Skeletal muscle tissue (tissue), 4 donors: ENCODE results near the gene KNG1. TPM values are rescaled to one million over a fixed set of nuclear protein-coding genes. Genes with fewer than 3 reads are reported as not detected.

ENCODE experiments used
- H3K27ac ChIP-seq: one replicate; pipeline ENCODE4 v1.7.0; 2013; ENCODE audit warnings: mild to moderate bottlenecking, low read depth, low read length, inconsistent platforms
- H3K27me3 ChIP-seq, 3 donors: one replicate each; pipeline ENCODE4 v1.7.0; 2013; ENCODE audit warnings: low read length in 3 of 3; ENCODE audit not compliant: control insufficient read depth in 3 of 3, insufficient read depth in 3 of 3
- H3K36me3 ChIP-seq, 3 donors: one replicate each; pipeline ENCODE4 v1.7.0; 2013; ENCODE audit warnings: low read length in 3 of 3; ENCODE audit not compliant: control insufficient read depth in 3 of 3, insufficient read depth in 3 of 3
- H3K4me1 ChIP-seq, 3 donors: one replicate each; pipeline ENCODE4 v1.7.0; 2013; ENCODE audit warnings: low read length in 3 of 3, mild to moderate bottlenecking in 3 of 3; ENCODE audit not compliant: control insufficient read depth in 3 of 3, insufficient read depth in 3 of 3
- H3K4me3 ChIP-seq, 3 donors: one replicate each; pipeline ENCODE4 v1.7.0; 2013; ENCODE audit warnings: low read length in 3 of 3
- H3K9ac ChIP-seq, 3 donors: one replicate each; pipeline ENCODE4 v1.7.0; 2013; ENCODE audit warnings: low read length in 3 of 3, mild to moderate bottlenecking in 3 of 3, moderate library complexity in 2 of 3, low read depth in 1 of 3
- H3K9me3 ChIP-seq, 3 donors: one replicate each; pipeline ENCODE4 v1.7.0; 2013; ENCODE audit warnings: low read length in 3 of 3; ENCODE audit not compliant: control insufficient read depth in 3 of 3
- total RNA-seq: library from RNA; depleted of rRNA; stranded (reverse); fragments of >200 nt; gene quantifications from one replicate; pipeline ENCODE4 v1.2.3, GENCODE V29; 2014
- donor health status: Osteomylitis.

KNG1 gene
- total RNA-seq, 1 donor from 2014 or later = 0.52 TPM

- Histone ChIP-seq H3K4me3 (peak overlapping the region; percentile 91 to 100 (median 100)), H3K4me1 (peaks cover 31 to 42% (median 32%) of the 10 kb centered on the region in 3 donors), H3K27me3 (no peaks in the 10 kb centered on the region), H3K9ac (peak overlapping the region; percentile 98 to 100 (median 99)), H3K36me3 (peaks cover 49 to 57% (median 52%) of the 10 kb centered on the region in 3 donors), H3K9me3 (no peaks in the 10 kb centered on the region), H3K27ac (peak overlapping the region; percentile 100)
Measured at GRCh38 chr3:186784820-186785494, 67.8 kb downstream of the KNG1 start.

- H3K27me3 ChIP-seq = no peaks in the 10 kb centered on the region
- H3K9ac ChIP-seq = peak overlapping the region; percentile 25 to 100 (median 58)
- H3K4me3 ChIP-seq = peak overlapping the region; percentile 91 to 100 (median 100)
- peaks cover 52 to 63% (median 54%) of the 10 kb centered on the region in 3 donors for H3K36me3 ChIP-seq
- no peak overlapping the region for H3K27ac ChIP-seq
- H3K9me3 ChIP-seq = no peaks in the 10 kb centered on the region
- H3K4me1 ChIP-seq = peaks cover 31 to 42% (median 32%) of the 10 kb centered on the region in 3 donors
Measured at GRCh38 chr3:186785495-186786018, 68.4 kb downstream of the KNG1 start.

GRCh38 chr3:186786922-186787321 lies 69.8 kb downstream of the KNG1 start:
- Histone ChIP-seq H3K9ac (peak overlapping the region in 1 of 3 donors; percentile 52), H3K4me3 (no peak overlapping the region), H3K27me3 (no peaks in the 10 kb centered on the region), H3K4me1 (peaks cover 31 to 42% (median 32%) of the 10 kb centered on the region in 3 donors), H3K9me3 (no peaks in the 10 kb centered on the region), H3K27ac (no peak overlapping the region), H3K36me3 (peaks cover 52 to 63% (median 55%) of the 10 kb centered on the region in 3 donors)

- Histone ChIP-seq H3K4me3 (no peak overlapping the region), H3K4me1 (peaks cover 31 to 42% (median 32%) of the 10 kb centered on the region in 3 donors), H3K9ac (no peak overlapping the region), H3K36me3 (peaks cover 52 to 68% (median 57%) of the 10 kb centered on the region in 3 donors), H3K27me3 (no peaks in the 10 kb centered on the region), H3K9me3 (no peaks in the 10 kb centered on the region), H3K27ac (no peak overlapping the region)
Measured at GRCh38 chr3:186787642-186788481, 70.7 kb downstream of the KNG1 start.

GRCh38 chr3:186788482-186789370 lies 71.6 kb downstream of the KNG1 start:
- no peak overlapping the region for H3K4me3 ChIP-seq
- H3K9me3 ChIP-seq = no peaks in the 10 kb centered on the region
- peaks cover 31 to 42% (median 32%) of the 10 kb centered on the region in 3 donors for H3K4me1 ChIP-seq
- H3K27me3 ChIP-seq = no peaks in the 10 kb centered on the region
- no peak overlapping the region for H3K27ac ChIP-seq
- peaks cover 52 to 68% (median 57%) of the 10 kb centered on the region in 3 donors for H3K36me3 ChIP-seq
- H3K9ac ChIP-seq = no peak overlapping the region

- no peak overlapping the region for H3K27ac ChIP-seq
- no peak overlapping the region for H3K4me3 ChIP-seq
- H3K36me3 ChIP-seq = peaks cover 42 to 68% (median 60%) of the 10 kb centered on the region in 3 donors
- no peak overlapping the region for H3K9ac ChIP-seq
- no peaks in the 10 kb centered on the region for H3K9me3 ChIP-seq
- no peaks in the 10 kb centered on the region for H3K27me3 ChIP-seq
- peaks cover 30 to 36% (median 32%) of the 10 kb centered on the region in 3 donors for H3K4me1 ChIP-seq
Measured at GRCh38 chr3:186789554-186790260, 72.5 kb downstream of the KNG1 start.

GRCh38 chr3:186790261-186790981 lies 73.3 kb downstream of the KNG1 start:
- no peak overlapping the region for H3K9ac ChIP-seq
- no peak overlapping the region for H3K4me3 ChIP-seq
- peaks cover 35 to 62% (median 53%) of the 10 kb centered on the region in 3 donors for H3K36me3 ChIP-seq
- H3K27me3 ChIP-seq = no peaks in the 10 kb centered on the region
- H3K4me1 ChIP-seq = peaks cover 23 to 29% (median 24%) of the 10 kb centered on the region in 3 donors
- H3K9me3 ChIP-seq = no peaks in the 10 kb centered on the region
- no peak overlapping the region for H3K27ac ChIP-seq
